Measurements from ENCODE around the gene DAPK1.
"Not testable (repeated sequence)": the region's sequence is repeated elsewhere in the genome, so short reads cannot be mapped to it uniquely, and the experiment has no call there.

Gene DAPK1

GRCh38 chr9:87725356-87725899, 227.8 kb downstream of the DAPK1 start:
- DNase-seq, result no peak

- DNase-seq, result no peak
Observed at GRCh38 chr9:87725900-87726709, 228.4 kb downstream of the DAPK1 start, which contains the start of gene CTSL. Gene CTSL, plus strand, starts transcription at chr9:87726119. Its CDS starts 1,485 bp downstream, at chr9:87727604.

GRCh38 chr9:87729246-87729645, 231.6 kb downstream of the DAPK1 start:
- no peak for DNase-seq

- no peak for DNase-seq
Observed at GRCh38 chr9:87731321-87731720, 233.7 kb downstream of the DAPK1 start.

- DNase-seq, result no peak
Observed at GRCh38 chr9:87732344-87732743, 234.7 kb downstream of the DAPK1 start.

- DNase-seq, result no peak
Observed at GRCh38 chr9:87732756-87733155, 235.1 kb downstream of the DAPK1 start.

GRCh38 chr9:87733273-87734052, 235.8 kb downstream of the DAPK1 start:
- DNase-seq, result no peak

- no peak for DNase-seq
Observed at GRCh38 chr9:87734106-87734505, 236.4 kb downstream of the DAPK1 start.

GRCh38 chr9:87739546-87739945, 241.9 kb downstream of the DAPK1 start:
- no peak for DNase-seq

- DNase-seq, result no peak
Observed at GRCh38 chr9:87740209-87740608, 242.5 kb downstream of the DAPK1 start.

GRCh38 chr9:87741326-87741725, 243.7 kb downstream of the DAPK1 start:
- no peak for DNase-seq

- no peak for DNase-seq
Observed at GRCh38 chr9:87741891-87742290, 244.2 kb downstream of the DAPK1 start.

- DNase-seq, result no peak
Observed at GRCh38 chr9:87742813-87743428, 245.3 kb downstream of the DAPK1 start.

GRCh38 chr9:87744247-87744646, 246.6 kb downstream of the DAPK1 start:
- DNase-seq, result not testable (repeated sequence)

GRCh38 chr9:87746186-87746585, 248.5 kb downstream of the DAPK1 start:
- DNase-seq, result no peak

- DNase-seq, result no peak
Observed at GRCh38 chr9:87748881-87749280, 251.2 kb downstream of the DAPK1 start.

- DNase-seq, result no peak
Observed at GRCh38 chr9:87749335-87750035, 251.8 kb downstream of the DAPK1 start.

- DNase-seq, result no peak
Observed at GRCh38 chr9:87750726-87751125, 253.1 kb downstream of the DAPK1 start.

GRCh38 chr9:87751423-87751822, 253.8 kb downstream of the DAPK1 start:
- no peak for DNase-seq

GRCh38 chr9:87751868-87752267, 254.2 kb downstream of the DAPK1 start:
- no peak for DNase-seq

GRCh38 chr9:87753313-87753712, 255.6 kb downstream of the DAPK1 start:
- no peak for DNase-seq

All from NCI-H1436 treated with DMSO at 0.1 percent for 48 hours (cell line).